ENCODE data around the gene KLHL13.

DNA sequence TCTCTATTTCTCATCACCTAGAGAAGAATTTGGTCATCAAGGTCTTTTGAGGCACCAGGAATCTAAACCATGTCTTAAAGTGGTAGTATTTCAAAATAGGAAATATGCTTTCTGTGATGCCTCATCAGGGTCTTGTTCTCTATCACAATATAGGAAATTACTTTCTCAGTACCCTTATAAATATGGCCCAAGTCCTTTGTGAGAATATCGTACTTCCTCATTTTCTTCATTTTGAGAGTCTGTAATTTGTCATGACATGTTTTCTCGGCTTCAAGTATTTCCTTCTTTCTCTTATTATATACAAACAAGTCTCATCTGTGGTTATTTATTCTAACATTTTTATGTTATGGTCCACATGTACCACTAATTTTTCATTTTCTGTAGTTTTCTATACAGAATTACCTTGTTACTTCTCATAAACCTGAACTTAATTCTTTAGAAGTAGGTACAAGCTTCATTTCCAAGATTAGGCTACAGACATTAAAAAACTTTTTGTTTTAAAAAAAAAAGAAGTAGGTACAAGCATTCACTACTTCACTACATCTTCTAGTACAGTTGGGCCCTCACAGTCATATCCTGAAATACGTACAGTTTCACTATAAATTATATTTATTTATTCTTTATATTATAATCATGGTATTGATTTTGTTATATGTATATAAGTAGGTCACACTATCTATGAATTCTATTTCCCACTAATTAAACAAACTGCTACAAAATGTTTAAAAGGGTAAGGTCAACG lies 54.4 kb downstream of the KLHL13 start:
- TF ChIP-seq TOX (CRISPR knock-in tag; IDR thresholded peaks at IDR 0.05; ENCODE audit: borderline replicate concordance) (no peak), ISL1 (CRISPR knock-in tag; IDR thresholded peaks at IDR 0.05) (no peak), ZFP3 (CRISPR knock-in tag; IDR thresholded peaks at IDR 0.05) (no peak), ARNTL (CRISPR knock-in tag; IDR thresholded peaks at IDR 0.05; ENCODE audit: borderline replicate concordance, low read depth) (no peak)
- TF ChIP-seq, protein P1, sequence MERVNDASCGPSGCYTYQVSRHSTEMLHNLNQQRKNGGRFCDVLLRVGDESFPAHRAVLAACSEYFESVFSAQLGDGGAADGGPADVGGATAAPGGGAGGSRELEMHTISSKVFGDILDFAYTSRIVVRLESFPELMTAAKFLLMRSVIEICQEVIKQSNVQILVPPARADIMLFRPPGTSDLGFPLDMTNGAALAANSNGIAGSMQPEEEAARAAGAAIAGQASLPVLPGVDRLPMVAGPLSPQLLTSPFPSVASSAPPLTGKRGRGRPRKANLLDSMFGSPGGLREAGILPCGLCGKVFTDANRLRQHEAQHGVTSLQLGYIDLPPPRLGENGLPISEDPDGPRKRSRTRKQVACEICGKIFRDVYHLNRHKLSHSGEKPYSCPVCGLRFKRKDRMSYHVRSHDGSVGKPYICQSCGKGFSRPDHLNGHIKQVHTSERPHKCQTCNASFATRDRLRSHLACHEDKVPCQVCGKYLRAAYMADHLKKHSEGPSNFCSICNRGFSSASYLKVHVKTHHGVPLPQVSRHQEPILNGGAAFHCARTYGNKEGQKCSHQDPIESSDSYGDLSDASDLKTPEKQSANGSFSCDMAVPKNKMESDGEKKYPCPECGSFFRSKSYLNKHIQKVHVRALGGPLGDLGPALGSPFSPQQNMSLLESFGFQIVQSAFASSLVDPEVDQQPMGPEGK (CRISPR knock-in tag; IDR thresholded peaks at IDR 0.05; ENCODE audit: borderline replicate concordance) = no peak
- TF ChIP-seq, protein P2, sequence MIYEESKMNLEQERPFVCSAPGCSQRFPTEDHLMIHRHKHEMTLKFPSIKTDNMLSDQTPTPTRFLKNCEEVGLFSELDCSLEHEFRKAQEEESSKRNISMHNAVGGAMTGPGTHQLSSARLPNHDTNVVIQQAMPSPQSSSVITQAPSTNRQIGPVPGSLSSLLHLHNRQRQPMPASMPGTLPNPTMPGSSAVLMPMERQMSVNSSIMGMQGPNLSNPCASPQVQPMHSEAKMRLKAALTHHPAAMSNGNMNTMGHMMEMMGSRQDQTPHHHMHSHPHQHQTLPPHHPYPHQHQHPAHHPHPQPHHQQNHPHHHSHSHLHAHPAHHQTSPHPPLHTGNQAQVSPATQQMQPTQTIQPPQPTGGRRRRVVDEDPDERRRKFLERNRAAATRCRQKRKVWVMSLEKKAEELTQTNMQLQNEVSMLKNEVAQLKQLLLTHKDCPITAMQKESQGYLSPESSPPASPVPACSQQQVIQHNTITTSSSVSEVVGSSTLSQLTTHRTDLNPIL (CRISPR knock-in tag; IDR thresholded peaks at IDR 0.05; ENCODE audit: low read depth) = no peak
